ENCODE data around the gene CGRRF1. TPM values are rescaled to one million over a fixed set of nuclear protein-coding genes. Genes with fewer than 3 reads are reported as not detected.

Gene CGRRF1
- polyA plus RNA-seq, 1 donor from 2014 or later = 24.0 TPM

Other genes with a start within 250 kb of the CGRRF1 start
- not detected for gene CDKN3, start 112.9 kb upstream of the CGRRF1 start, polyA plus RNA-seq
- gene CNIH1, start 68.5 kb upstream of the CGRRF1 start, polyA plus RNA-seq = 68.5 TPM
- gene GMFB, start 20.9 kb upstream of the CGRRF1 start, polyA plus RNA-seq = 17.8 TPM
- 5.8 TPM for gene SAMD4A, start 57.2 kb downstream of the CGRRF1 start, polyA plus RNA-seq